HG02642 (cell line): ENCODE results near the gene ABCG4.
A peak's percentile ranks its signal among the peaks of the same experiment; 100 is the strongest.
"Not testable (repeated sequence)": the region's sequence is repeated elsewhere in the genome, so short reads cannot be mapped to it uniquely, and the experiment has no call there.

ENCODE experiments used
- ATAC-seq: cut with Tn5 transposase; IDR thresholded peaks from one replicate; pipeline ENCODE4 v1.9.1; 2021; ENCODE audit warnings: mild to moderate bottlenecking; ENCODE audit not compliant: unreplicated experiment, poor library complexity

ABCG4 gene

GRCh38 chr11:119152043-119152442 is 3.2 kb downstream of the ABCG4 start:
- no peak for ATAC-seq

- ATAC-seq, result no peak
Measured at GRCh38 chr11:119152604-119153003, 3.8 kb downstream of the ABCG4 start.

- ATAC-seq, result no peak
Measured at GRCh38 chr11:119153049-119153818, 4.4 kb downstream of the ABCG4 start.

- no peak for ATAC-seq
Measured at GRCh38 chr11:119154178-119154577, 5.3 kb downstream of the ABCG4 start.

- ATAC-seq, result no peak
Measured at GRCh38 chr11:119155733-119156492, 7.1 kb downstream of the ABCG4 start.

- ATAC-seq, result no peak
Measured at GRCh38 chr11:119156496-119156895, 7.6 kb downstream of the ABCG4 start.

GRCh38 chr11:119157063-119157462 is 8.2 kb downstream of the ABCG4 start:
- no peak for ATAC-seq

GRCh38 chr11:119158467-119158866 is 9.6 kb downstream of the ABCG4 start:
- ATAC-seq, result no peak

GRCh38 chr11:119160151-119160550 is 11.3 kb downstream of the ABCG4 start:
- ATAC-seq, result no peak

GRCh38 chr11:119161871-119162270 is 13.0 kb downstream of the ABCG4 start:
- ATAC-seq, result no peak

- ATAC-seq, result no peak
Measured at GRCh38 chr11:119166368-119167076, 17.7 kb downstream of the ABCG4 start.

- ATAC-seq, result not testable (repeated sequence)
Measured at GRCh38 chr11:119167077-119167458, 18.2 kb downstream of the ABCG4 start.

GRCh38 chr11:119167933-119168332 is 19.1 kb downstream of the ABCG4 start:
- no peak for ATAC-seq

- ATAC-seq, result peak; percentile 84
Measured at GRCh38 chr11:119168471-119169281, 19.8 kb downstream of the ABCG4 start, which contains the start of gene NLRX1. Gene NLRX1 (plus strand): TSS chr11:119168725. CDS start chr11:119171404, 2,679 bp downstream.

GRCh38 chr11:119169282-119169719 is 20.4 kb downstream of the ABCG4 start:
- peak; percentile 15 for ATAC-seq

GRCh38 chr11:119172513-119172912 is 23.7 kb downstream of the ABCG4 start:
- ATAC-seq, result no peak

GRCh38 chr11:119173453-119173852 is 24.6 kb downstream of the ABCG4 start:
- ATAC-seq, result no peak

GRCh38 chr11:119175493-119176077 is 26.7 kb downstream of the ABCG4 start:
- no peak for ATAC-seq

GRCh38 chr11:119178166-119178680 is 29.4 kb downstream of the ABCG4 start:
- no peak for ATAC-seq
